HepG2 (cell line): ENCODE measurements around the gene BPIFB4. TPM values are rescaled to one million over a fixed set of nuclear protein-coding genes. Genes with fewer than 3 reads are reported as not detected.

Source experiments
- AKNA ChIP-seq: sonication (generic); formaldehyde crosslinking; IDR thresholded peaks from 2 replicates; pipeline ENCODE4 v1.4.0; 2020; ENCODE audit warnings: missing genetic modification reagents, borderline replicate concordance
- BRF2 ChIP-seq: sonication (generic); formaldehyde crosslinking; IDR thresholded peaks from 2 replicates; pipeline ENCODE4 v1.8.1; 2022; ENCODE audit warnings: mild to moderate bottlenecking, missing genetic modification reagents
- DNMT3B ChIP-seq: conservative IDR thresholded peaks from 2 replicates; pipeline ENCODE4 v1.6.1; 2016; ENCODE audit warnings: missing biosample characterization, control low read depth
- HNF1B ChIP-seq: sonication (generic); formaldehyde crosslinking; IDR thresholded peaks from 2 replicates; pipeline ENCODE4 v1.5.1; 2020; ENCODE audit warnings: mild to moderate bottlenecking, moderate library complexity, missing genetic modification reagents
- MAF1 ChIP-seq: sonication (generic); formaldehyde crosslinking; IDR thresholded peaks from 2 replicates; pipeline ENCODE4 v1.5.0; 2020; ENCODE audit warnings: missing genetic modification reagents, borderline replicate concordance
- NFE2 ChIP-seq: sonication (generic); formaldehyde crosslinking; IDR thresholded peaks from 2 replicates; pipeline ENCODE4 v1.4.0; 2020; ENCODE audit warnings: missing genetic modification reagents
- NFE2L1 ChIP-seq: sonication (generic); formaldehyde crosslinking; IDR thresholded peaks from 2 replicates; pipeline ENCODE4 v1.4.0; 2020; ENCODE audit warnings: missing genetic modification reagents, mild to moderate bottlenecking, borderline replicate concordance
- RARA ChIP-seq: IDR thresholded peaks from 2 replicates; pipeline ENCODE4 v1.6.1; 2016; ENCODE audit warnings: missing genetic modification reagents, missing compliant biosample characterization
- RCOR2 ChIP-seq: IDR thresholded peaks from 2 replicates; pipeline ENCODE4 v1.6.1; 2016; ENCODE audit warnings: missing biosample characterization, missing genetic modification reagents
- RNF219 ChIP-seq: sonication (generic); formaldehyde crosslinking; IDR thresholded peaks from 2 replicates; pipeline ENCODE4 v1.5.0; 2020; ENCODE audit warnings: mild to moderate bottlenecking, missing genetic modification reagents
- SIN3A ChIP-seq: IDR thresholded peaks from 2 replicates; pipeline ENCODE4 v1.6.1; 2011; ENCODE audit warnings: low read depth, mild to moderate bottlenecking, control low read depth, low read length, borderline replicate concordance
- SRSF9 ChIP-seq: fragments of 200-400 bp; formaldehyde crosslinking; IDR thresholded peaks from 2 replicates; pipeline ENCODE4 v1.6.1; 2018; ENCODE audit warnings: borderline replicate concordance, mild to moderate bottlenecking, low read depth, low read length; ENCODE audit not compliant: insufficient read depth, poor library complexity, severe bottlenecking
- U2AF2 ChIP-seq: fragments of 200-400 bp; formaldehyde crosslinking; IDR thresholded peaks from 2 replicates; pipeline ENCODE4 v1.6.1; 2017; ENCODE audit warnings: low read depth, mild to moderate bottlenecking, low read length
- ZBTB21 ChIP-seq: sonication (generic); formaldehyde crosslinking; IDR thresholded peaks from 2 replicates; pipeline ENCODE4 v1.4.0; 2020; ENCODE audit warnings: missing genetic modification reagents
- ZIK1 ChIP-seq: sonication (generic); formaldehyde crosslinking; IDR thresholded peaks from 2 replicates; pipeline ENCODE4 v1.5.0; 2020; ENCODE audit warnings: mild to moderate bottlenecking, low read depth, missing genetic modification reagents, borderline replicate concordance
- ZMAT3 ChIP-seq: sonication (generic); formaldehyde crosslinking; conservative IDR thresholded peaks from 2 replicates; pipeline ENCODE4 v1.7.0; 2021; ENCODE audit warnings: missing genetic modification reagents
- ZNF234 ChIP-seq: sonication (generic); formaldehyde crosslinking; conservative IDR thresholded peaks from 2 replicates; pipeline ENCODE4 v1.5.1; 2020; ENCODE audit warnings: mild to moderate bottlenecking, missing genetic modification reagents
- ZNF557 ChIP-seq: sonication (generic); formaldehyde crosslinking; IDR thresholded peaks from 2 replicates; pipeline ENCODE4 v1.4.0; 2020; ENCODE audit warnings: missing genetic modification reagents
- ZNF629 ChIP-seq: sonication (generic); formaldehyde crosslinking; conservative IDR thresholded peaks from 2 replicates; pipeline ENCODE4 v1.5.0; 2020; ENCODE audit warnings: missing genetic modification reagents
- polyA plus RNA-seq, 8 experiments: library from polyadenylated mRNA; depleted of rRNA in 3 of 8; stranded (reverse) in 7 of 8; unstranded in 1 of 8; fragments of >200 nt; fragmentation: Illumina TruSeq in 4 of 8; extraction: Trizol in 4 of 8; gene quantifications; 2 replicates each; pipeline versions ENCODE4 v1.2.1 to v1.2.3, GENCODE V29; 2011 to 2016; ENCODE audit warnings: low read depth in 4 of 8, missing spikeins in 1 of 8, mixed read lengths in 1 of 8; ENCODE audit not compliant: insufficient read depth in 1 of 8
- total RNA-seq, 5 experiments: library from RNA; depleted of rRNA; stranded (reverse); fragments of >200 nt; fragmentation: Illumina TruSeq; extraction: Trizol; gene quantifications; 2 replicates each; pipeline ENCODE4 v1.2.3, GENCODE V29; 2016; ENCODE audit warnings: low read depth in 1 of 5
- TF ChIP-seq, protein P1 (sequence below): sonication (generic); formaldehyde crosslinking; IDR thresholded peaks from 2 replicates; pipeline ENCODE4 v1.4.0; 2020; ENCODE audit warnings: mild to moderate bottlenecking, missing genetic modification reagents

BPIFB4 gene
- total and polyA plus RNA-seq, 2 of the 13 experiments (the other 11 are each of a cell fraction or from before 2014, with no cell fraction given) = 0.09 TPM; not detected in 1

GRCh38 chr20:33127422-33128097 lies 48.1 kb downstream of the BPIFB4 start (continued):
- TF ChIP-seq BRF2 (CRISPR knock-in tag) = no peak
- TF ChIP-seq AKNA (CRISPR knock-in tag) = no peak
- TF ChIP-seq NFE2 (CRISPR knock-in tag) = no peak
- TF ChIP-seq ZNF557 (CRISPR knock-in tag) = no peak
- TF ChIP-seq ZNF629 = no peak
- TF ChIP-seq SRSF9 = no peak
- TF ChIP-seq ZBTB21 (CRISPR knock-in tag) = no peak
- no peak for TF ChIP-seq HNF1B (CRISPR knock-in tag)
- TF ChIP-seq ZMAT3 (CRISPR knock-in tag) = no peak
- TF ChIP-seq RARA (CRISPR knock-in tag) = peak; percentile 52
- peak; percentile 50; the same call in 1 of the 2 replicates for TF ChIP-seq RCOR2 (CRISPR knock-in tag)
- no peak for TF ChIP-seq MAF1 (CRISPR knock-in tag)
- TF ChIP-seq U2AF2 = no peak
- TF ChIP-seq, protein P1, sequence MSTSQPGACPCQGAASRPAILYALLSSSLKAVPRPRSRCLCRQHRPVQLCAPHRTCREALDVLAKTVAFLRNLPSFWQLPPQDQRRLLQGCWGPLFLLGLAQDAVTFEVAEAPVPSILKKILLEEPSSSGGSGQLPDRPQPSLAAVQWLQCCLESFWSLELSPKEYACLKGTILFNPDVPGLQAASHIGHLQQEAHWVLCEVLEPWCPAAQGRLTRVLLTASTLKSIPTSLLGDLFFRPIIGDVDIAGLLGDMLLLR = no peak
- TF ChIP-seq NFE2L1 = no peak
- TF ChIP-seq RNF219 (CRISPR knock-in tag) = no peak
- TF ChIP-seq ZIK1 (CRISPR knock-in tag) = no peak
- no peak for TF ChIP-seq ZNF234 (CRISPR knock-in tag)
- TF ChIP-seq DNMT3B (CRISPR knock-in tag) = no peak
- no peak for TF ChIP-seq SIN3A
